Fibroblast of skin of left biceps (primary cell): ENCODE results near the gene RBKS.
"Not testable (repeated sequence)": the region's sequence is repeated elsewhere in the genome, so short reads cannot be mapped to it uniquely, and the experiment has no call there.

ENCODE experiments used
- DNase-seq, 2 experiments: peaks; one replicate each; pipeline ENCODE4 v3.0.0-alpha.2; 2013; ENCODE audit warnings: low read depth in 2 of 2

Gene RBKS

DNA sequence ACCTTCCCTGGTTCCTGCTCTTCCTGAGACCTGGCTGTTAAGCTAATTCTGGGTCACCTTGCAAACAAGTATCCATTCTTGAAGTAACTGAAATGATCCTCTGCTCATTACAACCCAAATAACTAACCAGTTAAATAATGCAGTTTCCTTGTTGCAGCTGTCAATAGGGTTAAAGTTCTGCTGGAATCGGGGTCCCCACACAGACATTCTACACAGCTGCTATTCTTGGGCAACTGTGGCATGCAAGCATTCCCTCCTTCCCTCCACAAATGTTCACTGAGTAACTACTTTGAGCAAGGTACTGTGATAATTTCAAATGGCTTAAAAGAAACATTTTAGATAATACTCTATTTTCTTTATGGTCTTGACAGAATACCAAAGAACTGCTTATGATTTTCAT lies 17.1 kb downstream of the RBKS start:
- no peak for DNase-seq

DNA sequence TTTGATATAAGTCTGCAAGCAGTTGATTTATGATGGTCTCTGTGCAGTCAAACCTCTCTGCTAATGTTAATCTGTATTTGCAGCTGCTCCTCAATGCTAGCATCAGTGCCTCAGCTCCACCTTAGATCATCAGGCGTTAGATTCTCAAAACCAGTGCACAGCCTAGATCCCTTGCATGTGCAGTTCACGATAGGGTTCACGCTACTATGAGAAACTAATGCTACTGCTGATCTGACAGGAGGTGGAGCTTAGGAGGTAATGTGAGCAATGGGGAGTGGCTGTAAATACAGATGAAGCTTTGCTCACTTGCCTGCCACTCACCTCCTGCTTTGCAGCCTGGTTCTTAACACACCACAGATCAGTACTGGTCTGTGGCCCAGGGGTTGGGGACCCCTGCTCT lies 18.4 kb downstream of the RBKS start:
- DNase-seq = no peak

DNA sequence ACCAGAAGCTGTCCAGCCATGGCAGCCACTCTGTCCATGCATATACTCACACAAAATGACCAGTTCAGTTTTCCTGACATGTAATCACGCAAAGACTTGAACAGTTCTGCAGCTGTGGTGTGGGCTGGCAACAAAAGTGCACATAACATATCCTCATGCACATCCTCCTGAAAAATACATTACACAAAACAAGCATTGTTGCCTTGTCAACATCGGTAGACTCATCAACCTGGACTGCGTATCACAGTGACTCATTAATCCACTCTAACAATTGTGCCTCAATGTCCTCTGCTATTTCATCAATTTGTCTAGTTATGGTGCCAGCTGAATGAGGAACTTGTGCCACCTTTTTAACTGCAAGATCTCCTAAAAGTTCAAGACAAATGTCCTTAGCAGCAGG lies 19.5 kb downstream of the RBKS start:
- no peak for DNase-seq

DNA sequence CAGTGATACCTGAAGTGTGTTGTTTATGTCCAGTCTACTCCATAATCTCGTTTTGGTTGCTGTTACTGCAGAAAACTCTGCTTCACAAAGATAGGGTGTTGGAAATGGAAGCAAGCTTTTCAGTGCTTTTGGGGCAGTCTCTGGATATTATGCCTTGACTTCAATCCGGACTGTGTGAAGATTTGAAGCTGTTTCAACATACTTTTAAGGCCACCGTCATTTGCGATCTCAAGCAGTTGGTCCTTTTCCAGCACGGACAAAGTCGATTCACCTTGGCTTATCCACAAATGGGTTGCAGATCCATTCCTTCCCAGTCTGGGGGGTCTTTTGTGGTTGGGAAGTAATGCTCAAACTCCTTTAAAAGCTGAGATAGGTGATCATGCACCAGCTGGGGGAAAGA lies 20.4 kb downstream of the RBKS start:
- DNase-seq = no peak

DNA sequence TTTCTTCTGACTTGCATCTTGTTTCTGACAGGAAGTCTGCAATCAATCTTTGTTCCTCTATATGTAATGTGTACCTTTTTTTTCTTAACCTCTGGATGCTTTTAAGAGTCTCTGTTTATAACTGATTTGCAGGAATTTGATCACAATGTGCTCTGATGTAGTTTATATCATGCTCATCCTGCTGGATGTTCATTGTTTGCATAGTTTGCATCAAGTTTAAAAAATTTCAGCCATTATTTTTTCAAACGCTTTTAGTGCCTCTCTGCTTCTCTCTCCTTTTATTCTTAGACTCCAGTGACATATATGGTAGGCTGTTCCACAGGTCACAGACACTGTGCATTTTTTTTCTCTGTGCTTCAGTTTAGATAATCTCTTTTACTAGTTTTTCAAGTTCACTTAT lies 23.9 kb downstream of the RBKS start:
- DNase-seq = no peak

DNA sequence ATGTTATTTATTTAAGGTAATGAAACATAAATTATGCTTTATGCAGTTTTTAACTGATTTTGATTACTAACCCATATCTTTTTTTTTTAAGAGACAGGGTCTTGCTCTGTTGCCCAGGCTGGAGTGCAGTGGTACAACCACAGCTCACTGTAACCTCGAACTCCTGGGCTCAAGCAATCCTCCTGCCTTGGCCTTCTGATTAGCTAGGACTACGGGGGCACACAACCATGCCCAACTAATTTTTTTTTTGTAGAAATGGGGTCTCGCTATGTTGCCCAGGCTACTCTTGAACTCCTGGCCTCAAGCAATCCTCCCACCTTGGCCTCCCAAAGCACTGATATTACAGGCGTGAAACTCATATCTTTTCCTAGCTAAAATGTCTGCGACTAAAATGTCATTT lies 26.2 kb downstream of the RBKS start:
- DNase-seq = not testable (repeated sequence)

DNA sequence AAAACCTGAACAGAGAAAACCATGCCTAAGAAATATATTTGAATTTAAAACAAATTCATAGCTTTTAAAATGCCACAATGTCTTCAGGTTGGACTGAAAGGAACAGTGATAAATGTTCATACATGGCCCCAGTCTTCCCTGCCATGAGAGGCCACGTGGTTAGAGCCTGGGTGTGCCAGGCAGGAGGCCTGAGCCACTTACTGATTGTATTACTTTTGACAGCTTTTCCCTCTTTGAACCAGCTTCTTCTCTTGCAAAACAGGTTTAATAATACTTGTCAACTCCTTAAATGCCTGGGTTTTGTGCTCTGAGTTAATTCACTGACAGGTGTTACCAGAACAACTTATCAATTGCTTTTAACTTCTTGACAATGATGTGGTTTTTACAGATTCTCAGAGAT lies 27.0 kb downstream of the RBKS start:
- no peak for DNase-seq

DNA sequence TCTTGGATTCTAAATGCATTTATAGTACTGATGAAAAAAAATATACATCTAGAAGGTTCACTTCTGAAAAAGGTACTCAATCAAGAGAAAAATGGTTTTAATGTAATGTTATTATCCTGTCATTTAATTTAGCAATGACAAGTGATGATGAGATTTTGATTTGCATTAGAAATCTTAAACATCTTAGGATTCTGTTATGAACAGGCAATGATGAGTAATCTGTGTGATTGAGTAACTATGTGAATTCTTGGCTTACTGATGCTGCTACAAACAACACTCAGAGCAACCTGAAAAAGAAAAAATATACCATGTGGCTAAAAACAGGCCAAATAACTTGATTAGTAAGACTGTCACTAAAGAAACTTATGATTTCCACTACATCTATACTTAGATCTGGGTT lies 30.1 kb downstream of the RBKS start:
- peak; percentile 64 to 67 for DNase-seq

DNA sequence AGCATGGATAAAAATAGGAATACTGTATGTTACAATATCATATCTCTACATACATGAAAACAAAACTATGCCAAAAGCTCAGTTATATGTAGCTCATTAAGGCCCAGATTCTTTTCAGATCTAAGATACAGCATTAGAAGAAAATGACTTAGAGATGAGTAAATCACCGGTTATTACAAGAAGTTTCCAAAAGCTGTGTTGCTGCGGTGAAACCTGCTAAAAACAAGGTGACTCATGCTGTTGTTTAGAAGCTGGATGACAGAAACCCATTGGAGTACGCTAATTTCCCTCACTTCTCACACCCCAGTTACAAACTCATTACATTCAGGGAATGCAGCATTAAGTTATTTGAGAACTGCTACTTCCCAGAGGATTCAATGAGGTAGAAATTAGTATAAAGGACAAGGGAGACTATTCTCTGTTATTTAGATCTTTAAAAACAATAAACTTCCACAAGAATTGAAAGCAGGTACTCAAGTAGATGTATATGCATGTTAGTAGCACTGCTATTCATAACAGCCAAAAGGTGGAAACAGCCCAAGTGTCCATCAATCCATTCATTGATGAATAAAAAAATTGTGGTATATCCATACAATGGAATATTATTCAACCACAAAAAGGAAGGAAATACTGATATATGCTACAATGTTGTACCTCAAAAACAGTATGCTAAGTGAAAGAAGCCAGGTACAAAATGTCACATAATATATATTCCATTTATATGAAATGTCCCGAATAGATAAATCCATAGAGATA lies 32.6 kb downstream of the RBKS start:
- DNase-seq = no peak

DNA sequence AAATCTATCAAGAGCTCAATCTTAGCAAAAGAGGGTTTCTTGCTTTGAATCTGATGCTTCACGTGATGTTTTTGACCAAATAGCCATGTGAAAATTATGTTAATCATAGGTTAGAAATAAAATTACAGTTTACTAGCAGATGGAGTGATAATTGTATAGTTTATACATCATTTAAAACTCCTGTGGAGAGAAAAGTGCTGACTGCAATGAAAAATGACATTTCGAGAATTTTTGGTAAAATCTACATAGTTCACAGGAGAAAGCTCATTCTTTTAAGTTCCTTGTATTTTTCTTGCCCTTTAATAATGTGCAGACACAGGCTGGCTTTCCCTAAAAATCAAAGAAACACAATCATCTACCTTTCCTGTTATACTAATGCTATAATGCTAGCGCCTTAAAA lies 33.2 kb downstream of the RBKS start:
- no peak for DNase-seq

DNA sequence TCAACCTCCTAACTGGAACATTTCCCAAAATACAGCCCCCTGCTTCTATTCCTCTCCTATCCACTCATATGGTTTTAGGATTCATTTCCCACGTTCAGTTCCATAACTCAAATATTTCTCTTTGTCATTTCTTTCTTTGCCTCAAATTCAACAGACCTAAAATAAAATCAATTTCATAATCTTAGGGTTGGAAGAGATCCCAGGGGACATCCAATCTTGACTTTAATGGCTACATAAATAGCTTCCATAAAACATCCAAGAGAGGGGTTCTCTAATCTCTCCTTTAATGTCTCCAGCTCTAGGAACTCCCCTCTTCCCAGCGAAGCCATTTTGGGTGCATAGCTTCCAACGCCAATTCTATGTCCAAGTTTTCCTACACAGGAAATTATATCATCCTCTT lies 33.8 kb downstream of the RBKS start:
- no peak for DNase-seq

DNA sequence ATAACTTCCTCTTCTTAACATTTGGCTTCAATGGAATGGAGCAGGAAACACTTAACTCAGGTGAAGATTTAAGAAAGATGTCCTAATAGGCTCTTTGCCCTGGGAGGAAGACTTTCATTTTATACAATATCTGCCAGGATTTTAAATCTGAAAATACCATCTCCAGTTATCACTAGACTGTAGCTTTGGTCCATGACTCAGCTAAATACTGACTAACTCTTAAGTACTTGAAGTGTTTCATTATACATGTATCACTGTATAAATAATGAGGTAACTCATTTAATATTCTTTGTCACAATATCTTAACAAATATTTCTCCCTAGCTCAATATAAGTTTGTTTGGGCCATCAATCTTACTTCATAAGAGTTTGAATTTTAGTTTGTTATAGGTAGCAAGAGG lies 34.7 kb downstream of the RBKS start:
- DNase-seq = no peak

DNA sequence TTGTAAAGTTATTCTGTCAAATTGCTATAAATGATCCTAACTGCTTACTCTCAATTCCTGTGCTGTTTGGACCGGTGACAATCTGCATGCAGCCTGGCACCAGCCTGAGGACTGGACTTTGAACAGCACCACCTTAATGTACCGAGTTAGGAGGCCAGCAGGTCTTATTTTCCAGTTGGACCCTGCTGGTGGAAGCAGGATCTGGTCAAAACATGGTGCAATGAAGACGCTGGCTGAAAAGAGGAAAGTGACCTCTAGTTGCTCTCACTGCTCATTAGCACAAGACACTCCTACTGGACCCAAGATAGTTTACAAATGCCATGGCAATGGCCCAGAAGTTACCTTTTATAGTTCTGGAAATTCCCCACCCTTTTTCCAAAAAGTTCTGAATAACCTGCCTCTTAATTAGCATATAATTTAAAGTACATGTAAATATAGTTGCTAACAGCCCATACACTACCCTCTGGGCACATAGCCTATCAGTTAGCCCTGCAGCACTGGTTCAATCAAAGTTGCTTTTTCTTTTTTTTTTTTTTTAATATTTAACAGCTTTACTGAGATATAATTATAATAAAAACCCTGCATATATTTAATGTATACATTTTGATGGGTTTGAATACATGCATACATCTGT lies 35.8 kb downstream of the RBKS start:
- no peak for DNase-seq

DNA sequence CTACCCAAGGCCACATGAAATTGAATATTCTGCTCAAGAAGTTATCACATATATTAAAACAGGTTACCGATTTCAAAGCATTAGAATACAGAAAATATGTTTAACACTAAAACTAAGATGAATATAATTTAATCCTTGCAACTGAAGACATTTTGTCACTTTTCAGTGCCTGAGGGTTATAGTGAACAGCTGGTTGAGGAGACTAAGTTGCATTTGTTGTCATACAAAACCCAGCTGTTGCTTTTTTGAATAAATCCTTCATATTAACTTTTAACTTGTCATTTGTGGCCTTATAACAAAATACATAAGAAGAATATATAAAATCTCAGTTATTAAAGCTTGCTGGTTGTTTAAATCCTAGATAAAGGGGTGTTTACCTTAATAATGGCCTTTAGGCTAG lies 37.5 kb downstream of the RBKS start:
- DNase-seq = no peak

DNA sequence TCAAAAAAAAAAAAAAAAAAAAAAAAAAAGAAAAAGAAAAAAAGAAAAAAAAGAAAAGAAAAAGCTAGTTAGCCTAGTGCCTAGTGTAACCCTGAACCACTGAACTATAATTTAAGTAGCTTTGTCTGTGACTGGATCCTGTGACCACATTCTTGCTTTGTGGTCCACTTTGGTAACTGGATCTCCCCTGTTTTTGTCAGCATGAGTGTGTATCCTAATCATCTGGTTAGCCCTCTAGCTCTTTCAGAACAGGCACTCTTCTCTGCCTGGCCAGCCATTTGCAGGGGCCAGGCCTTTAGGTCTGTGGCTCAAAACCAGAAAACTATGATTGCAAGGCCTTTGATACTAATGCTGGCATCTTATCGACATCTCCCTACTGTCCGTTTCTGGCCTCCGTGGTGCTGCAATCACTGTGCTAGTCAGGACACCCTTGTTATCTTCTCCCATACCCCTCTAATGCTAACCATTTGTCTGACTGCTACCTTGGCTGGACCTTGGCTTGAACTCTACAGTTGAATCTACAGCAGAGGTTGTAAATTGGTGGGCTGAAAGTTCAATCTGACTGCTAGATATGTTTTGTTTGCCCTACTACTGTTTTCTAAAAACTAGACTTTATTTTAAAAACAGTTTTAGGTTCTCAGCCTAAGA lies 40.5 kb downstream of the RBKS start:
- DNase-seq = no peak

DNA sequence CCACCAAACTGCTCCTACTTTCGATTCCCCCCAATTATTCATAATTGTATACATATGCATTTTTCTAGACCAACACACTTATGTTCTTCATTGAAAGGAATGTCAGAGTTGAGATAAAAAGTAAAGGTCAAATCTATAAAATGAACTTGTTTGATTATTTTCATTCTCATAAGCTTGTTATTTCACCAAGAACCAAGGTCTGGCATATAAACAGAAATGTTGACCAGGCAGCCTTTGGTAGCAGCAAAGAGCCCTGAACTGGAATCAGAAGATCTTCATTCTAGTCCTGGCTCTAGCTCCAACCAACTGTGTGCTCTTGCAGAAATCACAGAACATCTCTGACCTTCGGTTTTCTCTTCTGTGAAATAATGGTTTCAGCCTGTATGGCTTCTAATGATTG lies 42.9 kb downstream of the RBKS start:
- DNase-seq = no peak

DNA sequence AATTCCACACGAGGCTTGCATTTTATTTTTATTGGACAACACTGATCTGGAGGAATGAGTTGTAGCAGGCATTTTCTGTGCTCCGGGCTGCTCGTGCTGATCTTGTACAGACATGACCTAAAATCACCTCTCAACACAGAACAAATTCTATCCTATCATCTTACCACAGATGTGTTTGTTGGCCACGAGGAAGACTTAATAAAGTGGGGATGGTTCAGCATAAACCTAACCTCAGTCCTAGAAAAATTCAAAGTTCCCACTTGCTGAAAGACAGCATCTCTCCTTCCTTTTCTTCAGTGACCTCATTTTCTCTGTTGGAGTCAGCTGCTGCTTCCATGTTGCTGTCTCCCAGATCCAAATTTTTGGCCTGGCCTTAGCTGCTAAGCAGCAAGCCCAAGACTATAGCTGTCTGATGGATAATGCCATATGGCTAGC lies 45.3 kb downstream of the RBKS start:
- DNase-seq = no peak

DNA sequence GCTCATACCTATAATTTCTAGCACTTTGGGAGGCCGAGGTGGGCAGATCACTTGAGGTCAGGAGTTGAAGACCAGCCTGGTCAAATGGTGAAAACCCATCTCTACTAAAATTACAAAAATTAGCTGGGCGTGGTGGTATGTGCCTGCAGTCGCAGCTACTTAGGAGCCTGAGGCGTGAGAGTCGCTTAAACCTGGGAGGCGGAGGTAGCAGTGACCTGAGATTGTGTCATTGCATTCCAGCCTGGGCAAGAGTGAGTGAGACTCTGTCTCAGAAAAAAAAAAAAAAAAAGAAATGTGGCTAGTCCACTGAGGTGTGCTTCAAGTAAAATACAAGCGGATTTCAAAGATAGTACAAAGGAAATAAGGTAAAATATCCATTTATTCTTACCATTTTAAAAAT lies 46.2 kb downstream of the RBKS start:
- DNase-seq = no peak

DNA sequence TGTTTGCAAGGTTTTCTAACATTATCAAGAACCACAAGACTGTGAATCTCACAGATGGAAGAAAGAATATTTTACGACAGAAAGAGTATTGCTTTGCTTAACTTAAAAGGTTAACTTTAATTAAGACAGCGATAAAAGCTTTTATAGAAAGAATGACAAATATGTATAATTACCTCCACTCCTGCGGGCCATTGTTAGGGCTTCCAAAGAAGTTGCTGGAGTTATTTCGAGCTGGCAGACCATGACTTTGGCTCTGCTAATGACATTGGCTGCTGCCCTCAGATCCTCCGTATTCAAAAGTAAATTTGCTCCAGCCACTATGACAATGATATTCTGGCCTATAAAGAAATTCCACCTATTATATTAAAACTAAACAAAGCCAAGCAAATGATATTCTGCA lies 47.3 kb downstream of the RBKS start:
- no peak for DNase-seq

DNA sequence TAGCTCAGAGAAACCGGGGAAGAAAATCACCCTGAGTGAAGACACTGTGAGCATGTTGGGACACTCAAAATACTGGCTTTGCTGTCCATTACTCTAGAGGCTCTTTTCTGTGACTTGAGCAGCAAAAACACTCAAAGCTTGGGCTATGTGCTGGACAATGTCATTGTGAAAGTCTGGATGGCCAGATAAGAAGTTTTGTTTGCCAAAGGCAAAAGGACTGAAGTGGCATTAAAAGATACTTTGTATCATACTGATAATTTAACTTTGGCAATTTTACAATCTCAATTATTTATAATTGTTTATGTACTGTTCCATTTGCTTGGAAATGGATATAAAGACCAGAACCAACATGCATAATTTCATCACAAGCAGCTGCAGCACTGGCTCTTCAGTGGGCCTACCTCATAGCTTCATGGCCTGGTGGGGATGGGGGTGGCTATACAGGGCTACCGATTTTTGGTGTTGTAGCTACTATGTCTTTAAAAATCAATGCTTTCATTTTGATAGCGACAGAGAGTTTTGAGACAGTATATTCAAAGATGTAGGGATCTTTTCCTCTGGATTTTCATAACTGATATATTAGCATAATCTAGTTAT lies 51.1 kb downstream of the RBKS start:
- DNase-seq = no peak

DNA sequence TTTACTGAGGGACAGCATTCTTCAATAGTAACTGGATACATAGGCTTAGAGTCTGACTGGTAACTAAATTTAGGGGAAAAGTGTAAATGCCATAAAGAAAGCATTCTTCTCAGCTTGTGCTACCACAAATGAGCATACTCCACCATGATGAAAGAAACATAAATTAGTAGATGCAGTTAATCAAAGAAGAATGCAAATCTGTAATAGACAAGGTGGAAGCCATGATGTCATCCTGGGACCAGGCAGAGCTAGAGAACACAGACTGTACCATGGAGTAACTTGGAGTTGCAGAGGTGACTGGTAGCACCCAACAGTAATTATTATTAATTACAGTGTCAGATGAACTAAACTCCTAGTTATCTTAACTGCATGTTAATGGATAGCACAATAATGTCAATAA lies 51.7 kb downstream of the RBKS start:
- no peak for DNase-seq

DNA sequence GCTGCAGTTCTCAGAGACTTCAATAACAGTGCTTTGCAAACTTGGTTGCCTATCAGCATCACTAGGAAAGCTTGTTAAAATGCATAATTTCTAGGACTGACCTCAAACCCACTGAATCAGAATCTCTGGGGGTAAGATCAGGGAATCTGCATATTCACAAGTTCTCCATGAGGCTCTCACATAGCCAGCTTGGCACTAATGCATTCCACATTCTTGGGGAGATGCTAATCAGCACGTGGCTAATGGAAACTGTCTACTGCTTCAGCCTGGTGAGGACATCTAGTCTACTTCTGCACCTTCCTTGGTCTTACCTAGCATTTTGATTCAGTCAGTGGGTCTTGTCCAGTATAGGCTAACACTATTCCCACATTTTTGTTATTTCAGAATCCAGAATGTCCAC lies 56.3 kb downstream of the RBKS start:
- no peak for DNase-seq

DNA sequence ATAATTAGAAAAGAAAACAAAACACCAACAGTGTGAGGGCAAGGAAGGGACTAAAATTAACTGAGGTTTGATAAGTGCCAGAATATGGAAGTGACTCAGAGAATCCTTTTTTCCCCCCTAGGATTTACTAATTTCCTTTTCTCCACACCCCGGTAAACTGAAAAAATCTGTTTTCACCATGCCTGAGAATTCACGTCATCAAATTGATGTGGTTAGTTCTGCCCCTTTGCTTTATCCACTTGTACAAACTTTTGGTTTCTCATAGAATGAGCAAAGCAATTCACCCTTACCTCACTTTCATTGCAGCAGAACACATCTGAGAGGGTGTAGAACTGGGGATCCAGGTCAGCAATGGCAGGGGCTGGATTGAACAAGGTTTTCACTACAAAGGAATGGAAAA lies 57.8 kb downstream of the RBKS start:
- DNase-seq = peak; percentile 57 to 67
